C4-2B (cell line): ENCODE data around the gene TMCC1.

ENCODE experiments used
- H3K27ac ChIP-seq: fragments of 450-650 bp; 2 replicates; pipeline ENCODE4 v1.5.1; 2017
- CTCF ChIP-seq: fragments of 450-650 bp; conservative IDR thresholded peaks from 2 replicates; pipeline ENCODE4 v1.5.1; 2017; ENCODE audit warnings: mild to moderate bottlenecking
- ZFX ChIP-seq: fragments of 450-650 bp; IDR thresholded peaks from 2 replicates; pipeline ENCODE4 v1.6.1; 2017

Gene TMCC1

GRCh38 chr3:129855170-129855831 lies 38.2 kb downstream of the TMCC1 start:
- TF ChIP-seq CTCF (no peak), ZFX (no peak)
- no peak overlapping the region for H3K27ac ChIP-seq

- H3K27ac ChIP-seq = no peak overlapping the region
- TF ChIP-seq CTCF = no peak
- TF ChIP-seq ZFX = no peak
These were observed 39.1 kb downstream of the TMCC1 start for GRCh38 chr3:129854460-129854859.

GRCh38 chr3:129845956-129846355 lies 47.6 kb downstream of the TMCC1 start:
- H3K27ac ChIP-seq = no peak overlapping the region

GRCh38 chr3:129840707-129841360 lies 52.7 kb downstream of the TMCC1 start:
- TF ChIP-seq CTCF (no peak), ZFX (no peak)
- H3K27ac ChIP-seq = no peak overlapping the region

More at GRCh38 chr3:129845956-129846355, 47.6 kb downstream of the TMCC1 start:
- TF ChIP-seq ZFX (no peak), CTCF (no peak)

- no peak overlapping the region for H3K27ac ChIP-seq
- TF ChIP-seq CTCF (no peak), ZFX (no peak)
These were observed 55.4 kb downstream of the TMCC1 start for GRCh38 chr3:129838086-129838485.

GRCh38 chr3:129837065-129837642 lies 56.4 kb downstream of the TMCC1 start:
- no peak overlapping the region for H3K27ac ChIP-seq
- TF ChIP-seq ZFX = no peak
- no peak for TF ChIP-seq CTCF

- TF ChIP-seq ZFX = no peak
- no peak for TF ChIP-seq CTCF
- H3K27ac ChIP-seq = no peak overlapping the region
These were observed 57.0 kb downstream of the TMCC1 start for GRCh38 chr3:129836381-129837064.
